HuH-7.5 (cell line): ENCODE data around the gene SNRPD2.
A peak's percentile ranks its signal among the peaks of the same experiment; 100 is the strongest.
"Not testable (repeated sequence)": the region's sequence is repeated elsewhere in the genome, so short reads cannot be mapped to it uniquely, and the experiment has no call there.

Source experiments
- DNase-seq: peaks from one replicate; pipeline ENCODE4 v3.0.0; 2011; ENCODE audit warnings: low spot score

SNRPD2 gene

GRCh38 chr19:45705115-45705514 is 13.4 kb upstream of the SNRPD2 start:
- no peak for DNase-seq

GRCh38 chr19:45701676-45702075 is 9.9 kb upstream of the SNRPD2 start:
- no peak for DNase-seq

- DNase-seq: peak; percentile 89
These were observed 1.5 kb upstream of the SNRPD2 start for GRCh38 chr19:45693106-45693788.

GRCh38 chr19:45692187-45693105 is 693 bp upstream of the SNRPD2 start, which contains the start of gene QPCTL:
Gene QPCTL, plus strand, starts transcription at chr19:45692666. Its CDS starts 38 bp downstream, at chr19:45692704.
- DNase-seq: peak; percentile 97

- DNase-seq: no peak
These were observed 4.2 kb downstream of the SNRPD2 start for GRCh38 chr19:45687599-45687998.

- DNase-seq: not testable (repeated sequence)
These were observed 6.7 kb downstream of the SNRPD2 start for GRCh38 chr19:45685045-45685444.

GRCh38 chr19:45682908-45683307 is 8.8 kb downstream of the SNRPD2 start:
- DNase-seq: no peak

- no peak for DNase-seq
These were observed 9.6 kb downstream of the SNRPD2 start for GRCh38 chr19:45682117-45682516.

GRCh38 chr19:45681391-45682015 is 10.2 kb downstream of the SNRPD2 start:
- DNase-seq: peak; percentile 94

- peak; percentile 39 for DNase-seq
These were observed 14.2 kb downstream of the SNRPD2 start for GRCh38 chr19:45677351-45678230.

- no peak for DNase-seq
These were observed 14.9 kb downstream of the SNRPD2 start for GRCh38 chr19:45676851-45677263.

- no peak for DNase-seq
These were observed 16.8 kb downstream of the SNRPD2 start for GRCh38 chr19:45674946-45675345.

- DNase-seq: peak; percentile 70
These were observed 20.9 kb downstream of the SNRPD2 start for GRCh38 chr19:45670670-45671453.

GRCh38 chr19:45668342-45668871 is 23.3 kb downstream of the SNRPD2 start:
- no peak for DNase-seq

GRCh38 chr19:45667620-45668341 is 24.0 kb downstream of the SNRPD2 start, which contains the start of gene GIPR:
Gene GIPR, plus strand, starts transcription at chr19:45668221. Its CDS starts 1,300 bp downstream, at chr19:45669521.
- peak; percentile 85 for DNase-seq

GRCh38 chr19:45664575-45664974 is 27.2 kb downstream of the SNRPD2 start:
- DNase-seq: no peak

- DNase-seq: no peak
These were observed 28.0 kb downstream of the SNRPD2 start for GRCh38 chr19:45663800-45664199.

GRCh38 chr19:45660636-45661035 is 31.1 kb downstream of the SNRPD2 start:
- DNase-seq: no peak

GRCh38 chr19:45659096-45659729 is 32.5 kb downstream of the SNRPD2 start:
- DNase-seq: no peak
